K562 (cell line): ENCODE data around the gene DOCK1. TPM values are rescaled to one million over a fixed set of nuclear protein-coding genes. Genes with fewer than 3 reads are reported as not detected.

Source experiments
- ATAC-seq: fragments of 200-7000 bp; cut with Tn5 transposase; 3 replicates; pipeline ENCODE4 v1.9.1; 2020; ENCODE audit warnings: moderate library complexity
- BruUV-seq: library from RNA; stranded (reverse); fragments of 400-500 nt; replicated peaks from 2 replicates; lab custom pipeline; 2021; lab: Mats Ljungman, UMichigan
- CTCF ChIA-PET: fragments of 300-600 bp; formaldehyde crosslinking; extraction: SDS; loops from one replicate; lab custom pipeline; 2021; ENCODE audit warnings: low intra/inter-chr PET ratio; lab: Yijun Ruan, JAX
- POLR2A ChIA-PET: fragments of 300-600, 350-650 bp; sonication (Branson Sonifier 250); formaldehyde crosslinking; extraction: SDS; loops from one replicate; lab custom pipeline; 2021; ENCODE audit warnings: antibody characterized with exemption, inconsistent platforms; lab: Yijun Ruan, JAX
- DNase-seq, 4 experiments: peaks; one replicate each; pipeline versions ENCODE4 v3.0.0 to v3.0.0-alpha.2; 2011 to 2018; ENCODE audit warnings: low spot score in 3 of 4, mixed read lengths in 3 of 4; ENCODE audit errors: extremely low read depth in 1 of 4
- FAIRE-seq: peaks from 2 replicates; lab custom pipeline; 2011; peaks lifted over from hg19 to GRCh38; lab: Jason Lieb, UNC
- H2AFZ ChIP-seq: 2 replicates; pipeline ENCODE4 v1.6.0; 2011; ENCODE audit warnings: low read depth, low read length, control low read depth, inconsistent platforms
- H3K27ac ChIP-seq: fragments of 200-600 bp; 3 replicates; pipeline ENCODE4 v1.8.0; 2011; ENCODE audit warnings: low read depth, mild to moderate bottlenecking, control low read depth, inconsistent platforms, low read length, moderate library complexity, mixed read lengths; ENCODE audit errors: extremely low read depth
- H3K27me3 ChIP-seq, 2 experiments: fragments of 300-600 bp in 1 of 2; 2 replicates in 1 of 2; 3 replicates in 1 of 2; pipeline versions ENCODE4 v1.6.0 to v1.8.0; 2011; ENCODE audit warnings: inconsistent platforms in 2 of 2, low read length in 2 of 2, mild to moderate bottlenecking in 1 of 2, mixed read lengths in 1 of 2, moderate library complexity in 1 of 2; ENCODE audit not compliant: control insufficient read depth in 2 of 2, insufficient read depth in 2 of 2
- H3K36me3 ChIP-seq: fragments of 300-600 bp; 3 replicates; pipeline ENCODE4 v1.8.0; 2011; ENCODE audit warnings: mild to moderate bottlenecking, low read length, inconsistent platforms; ENCODE audit not compliant: control insufficient read depth, insufficient read depth
- H3K4me1 ChIP-seq, 2 experiments: fragments of 200-600 bp in 1 of 2; replicated peaks in 1 of 2; 2 replicates in 1 of 2; 3 replicates in 1 of 2; pipeline versions ENCODE4 v1.5.1 to v1.8.0; 2011; ENCODE audit warnings: inconsistent platforms in 2 of 2, low read length in 2 of 2, mild to moderate bottlenecking in 1 of 2, mixed read lengths in 1 of 2, moderate library complexity in 1 of 2; ENCODE audit not compliant: control insufficient read depth in 2 of 2, insufficient read depth in 2 of 2
- H3K4me2 ChIP-seq: 2 replicates; pipeline ENCODE4 v1.6.1; 2011; ENCODE audit warnings: low read length, control low read depth, inconsistent platforms, mixed read lengths; ENCODE audit not compliant: insufficient read depth
- H3K4me3 ChIP-seq: fragments of 200-600 bp; sonication (generic), shearing (Covaris generic); 2 replicates; pipeline ENCODE4 v1.5.1; 2016; ENCODE audit warnings: control low read depth, inconsistent platforms
- H3K79me2 ChIP-seq: fragments of 200-600 bp; 3 replicates; pipeline ENCODE4 v1.8.0; 2011; ENCODE audit warnings: low read length, inconsistent platforms; ENCODE audit not compliant: control insufficient read depth, insufficient read depth
- H3K9ac ChIP-seq, 2 experiments: 2 replicates each; pipeline versions ENCODE4 v1.6.0 to v1.6.1; 2011; ENCODE audit warnings: low read depth in 2 of 2, low read length in 2 of 2, control low read depth in 1 of 2, inconsistent platforms in 1 of 2, mild to moderate bottlenecking in 1 of 2, mixed read lengths in 1 of 2; ENCODE audit not compliant: insufficient read depth in 1 of 2
- H3K9me1 ChIP-seq: one replicate; pipeline ENCODE4 v1.6.0; 2011; ENCODE audit warnings: inconsistent platforms, mild to moderate bottlenecking, low read length, moderate library complexity; ENCODE audit not compliant: control insufficient read depth, insufficient read depth
- H3K9me3 ChIP-seq: replicated peaks from 2 replicates; pipeline ENCODE4 v1.5.1; 2011; ENCODE audit warnings: low read depth, low read length, inconsistent platforms; ENCODE audit not compliant: control insufficient read depth, insufficient read depth
- H4K20me1 ChIP-seq: replicated peaks from 2 replicates; pipeline ENCODE4 v1.6.1; 2011; ENCODE audit warnings: low read length, inconsistent platforms, mixed read lengths; ENCODE audit not compliant: control insufficient read depth, insufficient read depth
- ADNP ChIP-seq: fragments of 200-800 bp; sonication (Bioruptor generic); IDR thresholded peaks from 2 replicates; pipeline ENCODE4 v1.6.1; 2016; ENCODE audit warnings: missing genetic modification characterization, missing compliant biosample characterization
- ARID2 ChIP-seq: fragments of 450-650 bp; IDR thresholded peaks from 2 replicates; pipeline ENCODE4 v1.6.1; 2017; ENCODE audit warnings: antibody characterized with exemption, mild to moderate bottlenecking
- ILK ChIP-seq: fragments of 450-650 bp; IDR thresholded peaks from 2 replicates; pipeline ENCODE4 v1.6.1; 2016; ENCODE audit warnings: missing genetic modification characterization, low read depth, mild to moderate bottlenecking, missing compliant biosample characterization, moderate library complexity, borderline replicate concordance
- KAT8 ChIP-seq: fragments of 450-650 bp; IDR thresholded peaks from 2 replicates; pipeline ENCODE4 v1.6.1; 2016; ENCODE audit warnings: low read depth, mild to moderate bottlenecking
- KHSRP ChIP-seq: fragments of 450-650 bp; IDR thresholded peaks from 2 replicates; pipeline ENCODE4 v1.6.1; 2017
- KLF16 ChIP-seq: IDR thresholded peaks from 2 replicates; pipeline ENCODE4 v1.6.1; 2016; ENCODE audit warnings: antibody characterized with exemption
- TBP ChIP-seq: optimal IDR thresholded peaks from 2 replicates; pipeline ENCODE3; 2011; ENCODE audit warnings: low read depth, low read length, improper control_type of control experiment
- ZBTB1 ChIP-seq: sonication (generic); formaldehyde crosslinking; IDR thresholded peaks from 2 replicates; pipeline ENCODE4 v1.8.1; 2023; ENCODE audit warnings: missing genetic modification reagents, low read depth, mild to moderate bottlenecking, borderline replicate concordance
- ZFX ChIP-seq: sonication (generic); formaldehyde crosslinking; IDR thresholded peaks from 2 replicates; pipeline ENCODE4 v1.8.0; 2022; ENCODE audit warnings: mild to moderate bottlenecking, missing genetic modification reagents, moderate library complexity
- ZNF707 ChIP-seq: fragments of 250-450 bp; sonication (Bioruptor Pico); conservative IDR thresholded peaks from 2 replicates; pipeline ENCODE4 v1.8.0; 2022; ENCODE audit warnings: inconsistent platforms, mild to moderate bottlenecking, moderate library complexity
- WGBS: fragments of 100-300 bp; shearing (Covaris generic); methylation state at CpG from one replicate; pipeline ENCODE4 v1.1.6; 2016; ENCODE audit warnings: low coverage, mixed read lengths; ENCODE audit not compliant: insufficient coverage; ENCODE audit errors: missing lambda C conversion rate; 5-methylcytosine and 5-hydroxymethylcytosine counted together
- in situ Hi-C: fragments of 300-500 bp; cut with MboI; formaldehyde crosslinking; loops from 4 replicates; pipeline ENCODE4 v1.15.0; 2018; ENCODE audit warnings: inconsistent platforms, mixed read lengths
- intact Hi-C: fragments of 100-400 bp; cut with micrococcal nuclease; formaldehyde crosslinking; loops from 2 replicates; pipeline ENCODE4 v1.14.2; 2022
- polyA plus RNA-seq, 8 experiments: library from polyadenylated mRNA; depleted of rRNA in 4 of 8; stranded (reverse) in 5 of 8; unstranded in 3 of 8; fragments of >200 nt; fragmentation: Nextera tagmentation in 2 of 8; fragmentation: Illumina TruSeq in 1 of 8; extraction: Ambion mirVana in 2 of 8; extraction: Trizol in 1 of 8; gene quantifications; 2 replicates each; pipeline versions ENCODE4 v1.2.1 to v1.2.3, GENCODE V29; 2011 to 2014; ENCODE audit warnings: inconsistent platforms in 1 of 8, missing spikeins in 1 of 8
- total RNA-seq, 7 experiments: library from RNA; depleted of rRNA in 6 of 7; stranded (reverse); fragments of >200 nt in 6 of 7; fragmentation: Illumina TruSeq in 2 of 7; extraction: Trizol in 2 of 7; gene quantifications; 2 replicates each; pipeline versions ENCODE4 v1.2.1 to v1.2.3, GENCODE V29; 2011 to 2021; ENCODE audit warnings: low replicate concordance in 1 of 7

Gene DOCK1
- total and polyA plus RNA-seq, 9 of the 15 experiments (the other 6 are each of a cell fraction or from before 2014, with no cell fraction given): 0.31 TPM; not detected in 8

DNA sequence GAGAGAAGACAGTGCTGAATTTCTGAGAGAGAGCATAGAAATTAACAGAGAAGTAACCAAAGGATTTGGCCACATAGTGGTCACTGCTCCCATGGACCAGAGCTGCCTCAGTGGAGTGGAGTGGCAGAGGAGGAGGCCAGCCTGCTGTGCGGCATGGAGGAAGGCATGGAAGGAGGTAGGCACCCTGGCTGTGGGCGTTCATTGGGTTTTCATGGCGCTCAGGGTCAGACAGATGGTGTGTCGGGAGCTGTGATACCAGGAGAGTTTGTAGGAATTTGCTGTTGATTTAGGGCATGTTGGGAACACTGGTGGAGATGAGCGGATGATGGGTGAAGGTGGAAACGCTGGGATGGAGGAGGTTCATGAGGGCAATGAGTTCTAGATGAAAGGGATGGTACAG, 370.0 kb downstream of the DOCK1 start:
- DNase-seq (no peak), FAIRE-seq (no peak), ATAC-seq (no peak)
- H3K9me3 ChIP-seq: no peaks in the 10 kb centered on the region
- H3K27ac ChIP-seq: no peak overlapping the region
- in situ Hi-C loops: no loop called here
- H3K79me2 ChIP-seq: no peaks in the 10 kb centered on the region
- ChIA-PET CTCF (no interaction called here), POLR2A (no interaction called here)
- H4K20me1 ChIP-seq: no peaks in the 10 kb centered on the region
- no peaks in the 10 kb centered on the region for H3K36me3 ChIP-seq
- no TSS peak for BruUV-seq
- TF ChIP-seq TBP: no peak
- H3K4me1 ChIP-seq: no peaks in the 10 kb centered on the region
- H3K4me3 ChIP-seq: no peak overlapping the region
- intact Hi-C loops: no loop called here
- 2% methylated on average over 5 of the region's 6 CpGs for WGBS
- no peaks in the 10 kb centered on the region for H3K9me1 ChIP-seq
- H3K27me3 ChIP-seq: no peaks in the 10 kb centered on the region
- H3K9ac ChIP-seq: no peak overlapping the region
- no peak overlapping the region for H3K4me2 ChIP-seq
- no peak overlapping the region for H2AFZ ChIP-seq

DNA sequence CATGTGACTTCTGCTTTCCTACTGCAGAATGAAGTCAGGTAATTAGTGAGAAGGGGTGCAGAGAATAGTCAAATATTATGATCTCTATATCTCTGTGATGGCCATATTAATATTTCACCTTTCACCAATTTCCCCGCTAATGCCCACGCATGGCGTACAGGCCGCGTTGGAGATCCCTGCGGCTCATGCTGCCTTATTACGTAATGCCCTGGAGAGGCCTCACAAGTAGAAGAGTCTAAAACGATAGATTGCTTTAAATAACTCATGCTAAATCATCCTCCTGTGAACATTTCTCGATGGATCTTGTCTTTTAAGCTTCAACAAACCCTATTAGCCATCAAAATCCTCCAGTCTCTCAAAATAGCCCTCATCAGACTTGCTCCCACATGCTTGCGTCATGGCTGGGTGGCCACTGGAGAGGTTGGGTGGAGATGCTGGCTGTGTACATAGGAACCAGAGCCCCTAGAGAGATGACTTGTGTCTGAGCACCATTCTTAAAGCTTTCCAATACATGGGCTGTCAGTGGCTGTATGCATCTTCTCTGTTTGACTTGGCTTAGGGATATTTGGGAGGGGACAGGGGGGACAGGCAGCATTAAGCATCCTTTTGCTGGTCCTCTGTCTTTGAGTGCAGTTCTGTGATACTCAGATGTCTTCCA, 370.7 kb downstream of the DOCK1 start:
- no peaks in the 10 kb centered on the region for H4K20me1 ChIP-seq
- no peak overlapping the region for H3K9ac ChIP-seq
- H3K27me3 ChIP-seq: no peaks in the 10 kb centered on the region
- intact Hi-C loops: no loop called here
- H3K79me2 ChIP-seq: no peaks in the 10 kb centered on the region
- H3K9me1 ChIP-seq: no peaks in the 10 kb centered on the region
- CTCF ChIA-PET: no interaction called here
- H3K4me1 ChIP-seq: no peaks in the 10 kb centered on the region
- no TSS peak for BruUV-seq
- no peak overlapping the region for H3K4me2 ChIP-seq
- TF ChIP-seq KLF16 (no peak), ADNP (tag) (no peak), ZBTB1 (no peak), ARID2 (no peak), KAT8 (no peak), KHSRP (no peak), ILK (tag) (no peak), ZNF707 (CRISPR knock-in tag) (no peak), ZFX (CRISPR knock-in tag) (no peak)
- H3K9me3 ChIP-seq: no peaks in the 10 kb centered on the region
- H3K36me3 ChIP-seq: no peaks in the 10 kb centered on the region
- FAIRE-seq (no peak), ATAC-seq (no peak), DNase-seq (no peak)
- in situ Hi-C loops: no loop called here
- WGBS: 0% methylated on average over 5 of the region's 10 CpGs
- H3K27ac ChIP-seq: no peak overlapping the region
- H3K4me3 ChIP-seq: no peak overlapping the region
- POLR2A ChIA-PET: no interaction called here
- no peak overlapping the region for H2AFZ ChIP-seq
